Measurements from ENCODE around the gene MAST4. TPM values are rescaled to one million over a fixed set of nuclear protein-coding genes. Genes with fewer than 3 reads are reported as not detected.

Gene MAST4
- total and polyA plus RNA-seq, 2 donors (not counting 1 experiment from before 2014, with no cell fraction given), result 2.5 to 57.1 TPM

- CTCF ChIA-PET, result no interaction called here
- H3K79me2 ChIP-seq (ENCODE audit: control insufficient read depth, insufficient read depth, low read length), result no peaks in the 10 kb centered on the region
- 100% methylated on average over 1 of the region's 4 CpGs for WGBS (ENCODE audit: insufficient coverage)
- no peaks in the 10 kb centered on the region for H4K20me1 ChIP-seq (ENCODE audit: control insufficient read depth, insufficient read depth, low read length, poor library complexity, severe bottlenecking)
- intact Hi-C loops (cut with micrococcal nuclease), result no loop called here
- H3K4me1 ChIP-seq (ENCODE audit: control insufficient read depth in 2 of 2, insufficient read depth in 2 of 2, low read length in 2 of 2), result no peaks in the 10 kb centered on the region
- peaks cover 0 to 3% (median 0%) of the 10 kb centered on the region in 4 experiments for H3K27me3 ChIP-seq (replicated peaks in 1 of 4; ENCODE audit: control extremely low read depth in 1 of 4, control insufficient read depth in 3 of 4, insufficient read depth in 4 of 4, low read length in 3 of 4)
- H3K4me2 ChIP-seq (replicated peaks; ENCODE audit: low read depth, low read length, poor library complexity, severe bottlenecking), result no peak overlapping the region
- H3K4me3 ChIP-seq (ENCODE audit: control extremely low read depth in 1 of 5, extremely low read depth in 1 of 5, insufficient read depth in 1 of 5, low read depth in 2 of 5, low read length in 4 of 5), result no peak overlapping the region
- H3K4me1 Mint-ChIP-seq, result no peaks in the 10 kb centered on the region
- ATAC-seq (ENCODE audit: low read depth), result no peak
- TF ChIP-seq, protein P1, sequence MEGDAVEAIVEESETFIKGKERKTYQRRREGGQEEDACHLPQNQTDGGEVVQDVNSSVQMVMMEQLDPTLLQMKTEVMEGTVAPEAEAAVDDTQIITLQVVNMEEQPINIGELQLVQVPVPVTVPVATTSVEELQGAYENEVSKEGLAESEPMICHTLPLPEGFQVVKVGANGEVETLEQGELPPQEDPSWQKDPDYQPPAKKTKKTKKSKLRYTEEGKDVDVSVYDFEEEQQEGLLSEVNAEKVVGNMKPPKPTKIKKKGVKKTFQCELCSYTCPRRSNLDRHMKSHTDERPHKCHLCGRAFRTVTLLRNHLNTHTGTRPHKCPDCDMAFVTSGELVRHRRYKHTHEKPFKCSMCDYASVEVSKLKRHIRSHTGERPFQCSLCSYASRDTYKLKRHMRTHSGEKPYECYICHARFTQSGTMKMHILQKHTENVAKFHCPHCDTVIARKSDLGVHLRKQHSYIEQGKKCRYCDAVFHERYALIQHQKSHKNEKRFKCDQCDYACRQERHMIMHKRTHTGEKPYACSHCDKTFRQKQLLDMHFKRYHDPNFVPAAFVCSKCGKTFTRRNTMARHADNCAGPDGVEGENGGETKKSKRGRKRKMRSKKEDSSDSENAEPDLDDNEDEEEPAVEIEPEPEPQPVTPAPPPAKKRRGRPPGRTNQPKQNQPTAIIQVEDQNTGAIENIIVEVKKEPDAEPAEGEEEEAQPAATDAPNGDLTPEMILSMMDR (IDR thresholded peaks at IDR 0.05), result no peak
- no peak for TF ChIP-seq EZH2 (IDR thresholded peaks at IDR 0.05; ENCODE audit: borderline replicate concordance, insufficient read depth, low read depth, low read length, poor library complexity, severe bottlenecking)
- H2AFZ ChIP-seq (ENCODE audit: insufficient read depth, low read depth, low read length, poor library complexity, severe bottlenecking), result no peak overlapping the region
- H3K27ac Mint-ChIP-seq, result no peak overlapping the region
- no peaks in the 10 kb centered on the region for H3K9me3 ChIP-seq (ENCODE audit: control extremely low read depth in 1 of 3, control insufficient read depth in 2 of 3, insufficient read depth in 1 of 3, low read length in 2 of 3)
- no peaks in the 10 kb centered on the region for H3K9me3 Mint-ChIP-seq (ENCODE audit: insufficient read depth)
- H3K9ac ChIP-seq (ENCODE audit: low read length), result no peak overlapping the region
- POLR2A ChIA-PET, result no interaction called here
- H3K27me3 Mint-ChIP-seq, result peaks cover 1% of the 10 kb centered on the region
- H3K36me3 ChIP-seq (replicated peaks in 1 of 2; ENCODE audit: control extremely low read depth in 1 of 2, control insufficient read depth in 1 of 2, extremely low read depth in 1 of 2, insufficient read depth in 2 of 2, low read length in 1 of 2), result no peaks in the 10 kb centered on the region
- DNase-seq, result no peak
- no peak overlapping the region for H3K27ac ChIP-seq (ENCODE audit: low read length in 2 of 2)
- H3K4me3 Mint-ChIP-seq, result no peak overlapping the region
Measured at GRCh38 chr5:66947458-66947857, 351.3 kb downstream of the MAST4 start.

DNA sequence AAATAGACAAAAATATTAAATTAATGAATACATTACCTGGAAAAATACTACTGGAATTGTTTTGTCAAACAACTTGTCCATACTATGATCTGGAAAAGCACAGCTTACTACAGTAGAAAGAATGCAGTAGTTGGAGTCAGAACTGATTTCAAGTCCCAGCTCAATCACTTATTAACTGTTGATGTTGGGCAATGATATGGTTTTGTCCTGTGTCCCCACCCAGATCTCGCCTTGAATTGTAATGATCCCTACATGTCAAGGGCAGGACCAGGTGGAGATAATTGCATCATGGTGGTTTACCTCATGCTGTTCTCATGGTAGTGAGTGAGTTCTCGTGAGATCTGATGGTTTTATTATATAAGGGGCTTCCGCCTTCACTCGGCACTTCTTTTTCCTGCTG is 352.9 kb downstream of the MAST4 start:
- no peak overlapping the region for H3K27ac Mint-ChIP-seq
- H2AFZ ChIP-seq (ENCODE audit: insufficient read depth, low read depth, low read length, poor library complexity, severe bottlenecking), result no peak overlapping the region

More for the DNA sequence above, 352.9 kb downstream of the MAST4 start:
- DNase-seq, result no peak
- TF ChIP-seq EZH2 (IDR thresholded peaks at IDR 0.05; ENCODE audit: borderline replicate concordance, insufficient read depth, low read depth, low read length, poor library complexity, severe bottlenecking), result no peak
- TF ChIP-seq, protein P1 (IDR thresholded peaks at IDR 0.05), result no peak
- ATAC-seq (ENCODE audit: low read depth), result no peak
- Mint-ChIP-seq H3K4me1 (no peaks in the 10 kb centered on the region), H3K9me3 (ENCODE audit: insufficient read depth) (no peaks in the 10 kb centered on the region), H3K27me3 (peaks cover 6% of the 10 kb centered on the region), H3K4me3 (no peak overlapping the region)
- 86% methylated on average over 1 of the region's 4 CpGs for WGBS (ENCODE audit: insufficient coverage)
- Histone ChIP-seq H3K27me3 (replicated peaks in 1 of 4; ENCODE audit: control extremely low read depth in 1 of 4, control insufficient read depth in 3 of 4, insufficient read depth in 4 of 4, low read length in 3 of 4) (peaks cover 0 to 3% (median 0%) of the 10 kb centered on the region in 4 experiments), H3K9me3 (ENCODE audit: control extremely low read depth in 1 of 3, control insufficient read depth in 2 of 3, insufficient read depth in 1 of 3, low read length in 2 of 3) (no peaks in the 10 kb centered on the region), H3K4me2 (replicated peaks; ENCODE audit: low read depth, low read length, poor library complexity, severe bottlenecking) (no peak overlapping the region), H3K27ac (ENCODE audit: low read length in 2 of 2) (no peak overlapping the region), H3K4me1 (ENCODE audit: control insufficient read depth in 2 of 2, insufficient read depth in 2 of 2, low read length in 2 of 2) (no peaks in the 10 kb centered on the region), H3K9ac (ENCODE audit: low read length) (no peak overlapping the region), H4K20me1 (ENCODE audit: control insufficient read depth, insufficient read depth, low read length, poor library complexity, severe bottlenecking) (no peaks in the 10 kb centered on the region), H3K4me3 (ENCODE audit: control extremely low read depth in 1 of 5, extremely low read depth in 1 of 5, insufficient read depth in 1 of 5, low read depth in 2 of 5, low read length in 4 of 5) (no peak overlapping the region), H3K36me3 (replicated peaks in 1 of 2; ENCODE audit: control extremely low read depth in 1 of 2, control insufficient read depth in 1 of 2, extremely low read depth in 1 of 2, insufficient read depth in 2 of 2, low read length in 1 of 2) (no peaks in the 10 kb centered on the region), H3K79me2 (ENCODE audit: control insufficient read depth, insufficient read depth, low read length) (no peaks in the 10 kb centered on the region)
- intact Hi-C loops (cut with micrococcal nuclease), result no loop called here
- ChIA-PET CTCF (no interaction called here), POLR2A (no interaction called here)

All from B cell (primary cell).